Measurements from ENCODE around the gene KCNQ2. TPM values are rescaled to one million over a fixed set of nuclear protein-coding genes. Genes with fewer than 3 reads are reported as not detected.

KCNQ2 gene
- total RNA-seq, 4 donors from 2014 or later = 0.19 to 0.40 (median 0.40) TPM; not detected in 1

- H3K36me3 ChIP-seq = no peaks in the 10 kb centered on the region
- H3K27ac ChIP-seq = no peak overlapping the region
- 73% methylated on average over 3 of the region's 16 CpGs; no CpG with 5 or more reads in 1 of the 2 donors for WGBS, 2 donors (ENCODE audit: low coverage in 1 of 2)
- H3K4me3 ChIP-seq = no peak overlapping the region
- peaks cover 88% of the 10 kb centered on the region for H3K27me3 ChIP-seq
- ATAC-seq = no peak
- TF ChIP-seq EP300 (IDR thresholded peaks at IDR 0.05) (no peak), POLR2AphosphoS5 (IDR thresholded peaks at IDR 0.05) (no peak), CTCF (IDR thresholded peaks at IDR 0.05) (no peak), POLR2A (IDR thresholded peaks at IDR 0.05) (no peak)
- H3K9me3 ChIP-seq = no peaks in the 10 kb centered on the region
- peaks cover 0 to 6% (median 0%) of the 10 kb centered on the region in 3 donors for H3K4me1 ChIP-seq
Measured at GRCh38 chr20:63432577-63433325, 39.7 kb downstream of the KCNQ2 start.

GRCh38 chr20:63431944-63432343, 40.5 kb downstream of the KCNQ2 start:
- Histone ChIP-seq H3K4me3 (no peak overlapping the region), H3K27me3 (peaks cover 87% of the 10 kb centered on the region), H3K4me1 (peaks cover 0 to 6% (median 0%) of the 10 kb centered on the region in 3 donors), H3K27ac (no peak overlapping the region), H3K36me3 (no peaks in the 10 kb centered on the region), H3K9me3 (no peaks in the 10 kb centered on the region)
- ATAC-seq = no peak
- no peak for TF ChIP-seq CTCF (IDR thresholded peaks at IDR 0.05)
- TF ChIP-seq POLR2AphosphoS5 (IDR thresholded peaks at IDR 0.05) = no peak
- no peak for TF ChIP-seq EP300 (IDR thresholded peaks at IDR 0.05)
- no peak for TF ChIP-seq POLR2A (IDR thresholded peaks at IDR 0.05)
- WGBS, 2 donors (ENCODE audit: low coverage in 1 of 2) = no CpG with 5 or more reads among the region's 1 CpG

- TF ChIP-seq POLR2AphosphoS5 (IDR thresholded peaks at IDR 0.05) (no peak), EP300 (IDR thresholded peaks at IDR 0.05) (no peak), POLR2A (IDR thresholded peaks at IDR 0.05) (no peak), CTCF (IDR thresholded peaks at IDR 0.05) (no peak)
- Histone ChIP-seq H3K4me3 (no peak overlapping the region), H3K27ac (no peak overlapping the region), H3K9me3 (no peaks in the 10 kb centered on the region), H3K36me3 (no peaks in the 10 kb centered on the region), H3K4me1 (peaks cover 0 to 6% (median 0%) of the 10 kb centered on the region in 3 donors), H3K27me3 (peaks cover 83% of the 10 kb centered on the region)
- no peak for ATAC-seq
- 58% methylated on average over 4 of the region's 14 CpGs; no CpG with 5 or more reads in 1 of the 2 donors for WGBS, 2 donors (ENCODE audit: low coverage in 1 of 2)
Measured at GRCh38 chr20:63430891-63431290, 41.6 kb downstream of the KCNQ2 start.

GRCh38 chr20:63429992-63430391, 42.5 kb downstream of the KCNQ2 start:
- ATAC-seq = peak; percentile 6
- WGBS, 2 donors (ENCODE audit: low coverage in 1 of 2) = no CpG with 5 or more reads among the region's 15 CpGs
- H3K4me1 ChIP-seq = peaks cover 0 to 6% (median 0%) of the 10 kb centered on the region in 3 donors
- H3K27ac ChIP-seq = no peak overlapping the region
- H3K9me3 ChIP-seq = no peaks in the 10 kb centered on the region
- no peak for TF ChIP-seq EP300 (IDR thresholded peaks at IDR 0.05)
- TF ChIP-seq POLR2AphosphoS5 (IDR thresholded peaks at IDR 0.05) = no peak
- TF ChIP-seq POLR2A (IDR thresholded peaks at IDR 0.05) = no peak
- TF ChIP-seq CTCF (IDR thresholded peaks at IDR 0.05) = no peak
- H3K36me3 ChIP-seq = no peaks in the 10 kb centered on the region
- H3K4me3 ChIP-seq = no peak overlapping the region
- H3K27me3 ChIP-seq = peaks cover 83% of the 10 kb centered on the region

Data from gastroesophageal sphincter (tissue), 4 donors.